Neural crest cell (in vitro differentiated cells): ENCODE results near the gene PPP2R5B. TPM values are rescaled to one million over a fixed set of nuclear protein-coding genes. Genes with fewer than 3 reads are reported as not detected.

Source experiments
- DNase-seq: peaks from one replicate; pipeline ENCODE4 v3.0.0; 2021; ENCODE audit warnings: low read depth, mixed read lengths, low spot score
- H3K27ac Mint-ChIP-seq: one replicate; pipeline ENCODE4 v1.8.0; 2021; ENCODE audit warnings: mild to moderate bottlenecking, mixed read lengths; ENCODE audit not compliant: unreplicated experiment
- H3K27me3 Mint-ChIP-seq: 2 replicates; pipeline ENCODE4 v1.8.0; 2021; ENCODE audit warnings: low read depth, mild to moderate bottlenecking, mixed read lengths
- H3K36me3 Mint-ChIP-seq: 2 replicates; pipeline ENCODE4 v1.8.0; 2021; ENCODE audit warnings: low read depth, mild to moderate bottlenecking, mixed read lengths
- H3K4me1 Mint-ChIP-seq: 2 replicates; pipeline ENCODE4 v1.8.0; 2021; ENCODE audit warnings: mixed read lengths
- H3K4me3 Mint-ChIP-seq: one replicate; pipeline ENCODE4 v1.8.0; 2021; ENCODE audit warnings: mild to moderate bottlenecking, mixed read lengths
- H3K9me3 Mint-ChIP-seq: 2 replicates; pipeline ENCODE4 v1.8.0; 2021; ENCODE audit warnings: mixed read lengths
- total RNA-seq: library from RNA; stranded (reverse); gene quantifications from 2 replicates; pipeline ENCODE4 v1.2.1, GENCODE V29; 2021
- TF ChIP-seq, protein P1 (sequence below): fragments of 200-600 bp; sonication (generic); conservative IDR thresholded peaks from 2 replicates; pipeline ENCODE4 v1.5.0; 2021; ENCODE audit warnings: antibody characterized with exemption, mild to moderate bottlenecking

The PPP2R5B gene
- total RNA-seq, 1 donor from 2014 or later, result 16.5 TPM

DNA sequence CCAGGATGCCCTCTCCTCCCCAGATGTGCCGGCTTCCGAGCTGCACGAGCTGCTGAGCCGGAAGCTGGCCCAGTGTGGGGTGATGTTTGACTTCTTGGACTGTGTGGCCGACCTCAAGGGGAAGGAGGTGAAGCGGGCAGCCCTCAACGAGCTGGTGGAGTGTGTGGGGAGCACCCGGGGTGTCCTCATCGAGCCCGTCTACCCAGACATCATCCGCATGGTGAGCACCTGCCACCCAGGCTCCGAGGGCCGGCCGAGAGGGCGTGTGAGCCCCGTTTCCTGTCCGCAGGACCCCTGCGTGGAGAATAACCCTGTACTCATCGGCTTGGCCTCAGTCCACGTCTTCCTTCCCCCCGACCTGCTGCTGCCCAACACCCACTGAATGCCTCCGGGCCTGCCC is 2.2 kb downstream of the PPP2R5B start:
- peak overlapping the region; percentile 78 for H3K4me3 Mint-ChIP-seq
- TF ChIP-seq, protein P1, sequence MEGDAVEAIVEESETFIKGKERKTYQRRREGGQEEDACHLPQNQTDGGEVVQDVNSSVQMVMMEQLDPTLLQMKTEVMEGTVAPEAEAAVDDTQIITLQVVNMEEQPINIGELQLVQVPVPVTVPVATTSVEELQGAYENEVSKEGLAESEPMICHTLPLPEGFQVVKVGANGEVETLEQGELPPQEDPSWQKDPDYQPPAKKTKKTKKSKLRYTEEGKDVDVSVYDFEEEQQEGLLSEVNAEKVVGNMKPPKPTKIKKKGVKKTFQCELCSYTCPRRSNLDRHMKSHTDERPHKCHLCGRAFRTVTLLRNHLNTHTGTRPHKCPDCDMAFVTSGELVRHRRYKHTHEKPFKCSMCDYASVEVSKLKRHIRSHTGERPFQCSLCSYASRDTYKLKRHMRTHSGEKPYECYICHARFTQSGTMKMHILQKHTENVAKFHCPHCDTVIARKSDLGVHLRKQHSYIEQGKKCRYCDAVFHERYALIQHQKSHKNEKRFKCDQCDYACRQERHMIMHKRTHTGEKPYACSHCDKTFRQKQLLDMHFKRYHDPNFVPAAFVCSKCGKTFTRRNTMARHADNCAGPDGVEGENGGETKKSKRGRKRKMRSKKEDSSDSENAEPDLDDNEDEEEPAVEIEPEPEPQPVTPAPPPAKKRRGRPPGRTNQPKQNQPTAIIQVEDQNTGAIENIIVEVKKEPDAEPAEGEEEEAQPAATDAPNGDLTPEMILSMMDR, result no peak
- H3K9me3 Mint-ChIP-seq, result no peaks in the 10 kb centered on the region
- DNase-seq, result no peak
- no peaks in the 10 kb centered on the region for H3K36me3 Mint-ChIP-seq
- H3K27ac Mint-ChIP-seq, result no peak overlapping the region
- H3K27me3 Mint-ChIP-seq, result no peaks in the 10 kb centered on the region
- H3K4me1 Mint-ChIP-seq, result peaks cover 14% of the 10 kb centered on the region

DNA sequence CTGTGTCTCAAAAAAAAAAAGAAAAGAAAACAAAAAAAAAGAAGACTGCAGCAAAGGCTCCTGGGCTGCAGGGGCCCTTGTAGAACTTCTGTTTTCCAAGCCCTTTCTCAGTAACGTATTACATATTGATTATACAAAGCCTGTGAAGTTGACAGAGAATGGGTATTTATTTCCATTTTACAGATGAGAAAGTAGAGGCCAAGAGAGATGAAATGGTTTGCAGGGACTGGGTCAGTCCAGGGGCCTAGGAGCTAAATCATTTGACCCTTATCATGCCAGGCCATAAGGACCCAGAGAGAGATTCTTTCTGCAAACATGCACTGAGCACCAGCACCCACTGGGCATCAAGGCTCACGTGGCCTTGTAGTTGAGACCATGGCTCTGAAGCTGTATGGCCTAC is 4.5 kb downstream of the PPP2R5B start:
- H3K9me3 Mint-ChIP-seq, result no peaks in the 10 kb centered on the region
- H3K4me1 Mint-ChIP-seq, result peaks cover 10% of the 10 kb centered on the region
- no peaks in the 10 kb centered on the region for H3K27me3 Mint-ChIP-seq
- H3K4me3 Mint-ChIP-seq, result no peak overlapping the region
- no peak for DNase-seq
- no peak overlapping the region for H3K27ac Mint-ChIP-seq
- TF ChIP-seq, protein P1, result no peak
- H3K36me3 Mint-ChIP-seq, result no peaks in the 10 kb centered on the region

DNA sequence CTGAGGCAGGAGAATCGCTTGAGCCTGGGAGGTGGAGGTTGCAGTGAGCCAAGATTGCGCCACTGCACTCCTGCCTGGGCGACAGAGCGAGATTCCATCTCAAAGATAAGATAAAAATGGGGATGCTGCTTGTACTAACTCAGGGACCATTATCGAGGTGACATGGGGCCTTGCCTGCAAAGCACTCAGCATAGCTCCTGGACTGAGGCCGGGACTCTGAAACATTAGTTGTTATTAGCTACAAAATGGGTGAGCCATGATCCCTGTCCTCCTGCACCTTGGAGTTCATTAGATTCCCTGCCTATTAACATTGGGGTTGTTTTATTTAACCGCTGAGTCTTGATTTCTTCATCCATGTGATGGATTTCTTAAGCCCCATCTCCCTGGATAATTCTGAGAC is 5.1 kb downstream of the PPP2R5B start:
- TF ChIP-seq, protein P1, result no peak
- H3K9me3 Mint-ChIP-seq, result no peaks in the 10 kb centered on the region
- DNase-seq, result no peak
- H3K27ac Mint-ChIP-seq, result peak overlapping the region; percentile 52
- H3K27me3 Mint-ChIP-seq, result no peaks in the 10 kb centered on the region
- peaks cover 9% of the 10 kb centered on the region for H3K4me1 Mint-ChIP-seq
- H3K36me3 Mint-ChIP-seq, result no peaks in the 10 kb centered on the region
- no peak overlapping the region for H3K4me3 Mint-ChIP-seq

DNA sequence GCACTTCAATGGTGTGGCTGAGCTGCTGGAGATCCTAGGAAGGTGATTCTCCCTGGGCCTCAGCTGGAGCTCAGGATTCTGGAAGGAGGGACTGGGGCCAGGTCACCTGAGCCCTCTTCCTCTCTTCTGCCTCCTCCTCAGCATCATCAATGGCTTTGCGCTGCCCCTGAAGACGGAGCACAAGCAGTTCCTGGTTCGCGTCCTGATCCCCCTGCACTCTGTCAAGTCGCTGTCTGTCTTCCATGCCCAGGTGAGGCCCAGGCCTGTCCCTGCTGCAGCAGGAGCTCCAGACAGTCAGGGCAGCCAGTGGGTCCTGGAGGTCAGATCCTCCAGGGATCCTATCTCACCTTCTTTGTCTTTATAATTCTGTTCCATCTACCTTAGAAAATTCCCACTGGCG is 5.9 kb downstream of the PPP2R5B start:
- H3K27me3 Mint-ChIP-seq, result no peaks in the 10 kb centered on the region
- TF ChIP-seq, protein P1, result no peak
- no peak for DNase-seq
- no peak overlapping the region for H3K27ac Mint-ChIP-seq
- peaks cover 5% of the 10 kb centered on the region for H3K4me1 Mint-ChIP-seq
- H3K36me3 Mint-ChIP-seq, result no peaks in the 10 kb centered on the region
- H3K9me3 Mint-ChIP-seq, result no peaks in the 10 kb centered on the region
- H3K4me3 Mint-ChIP-seq, result no peak overlapping the region

DNA sequence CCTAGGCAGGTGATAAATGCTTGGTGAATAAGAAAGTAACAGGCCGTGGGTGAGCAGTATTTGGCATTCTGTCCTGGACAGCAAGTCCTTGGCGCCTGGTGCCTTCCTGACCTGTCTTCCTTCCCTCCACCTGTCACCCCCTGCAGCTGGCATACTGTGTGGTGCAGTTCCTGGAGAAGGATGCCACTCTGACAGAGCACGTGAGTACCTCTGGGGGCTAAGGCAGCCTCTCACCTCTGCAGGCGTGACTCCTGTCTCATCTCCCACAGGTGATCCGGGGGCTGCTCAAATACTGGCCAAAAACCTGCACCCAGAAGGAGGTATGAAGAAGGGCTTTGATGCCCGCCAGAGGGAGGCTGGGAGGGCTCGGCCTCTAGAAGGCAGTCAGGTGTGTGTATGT is 6.8 kb downstream of the PPP2R5B start:
- Mint-ChIP-seq H3K27ac (no peak overlapping the region), H3K4me3 (no peak overlapping the region), H3K36me3 (no peaks in the 10 kb centered on the region), H3K27me3 (no peaks in the 10 kb centered on the region), H3K4me1 (peaks cover 11% of the 10 kb centered on the region), H3K9me3 (no peaks in the 10 kb centered on the region)
- no peak for DNase-seq
- TF ChIP-seq, protein P1, result no peak

DNA sequence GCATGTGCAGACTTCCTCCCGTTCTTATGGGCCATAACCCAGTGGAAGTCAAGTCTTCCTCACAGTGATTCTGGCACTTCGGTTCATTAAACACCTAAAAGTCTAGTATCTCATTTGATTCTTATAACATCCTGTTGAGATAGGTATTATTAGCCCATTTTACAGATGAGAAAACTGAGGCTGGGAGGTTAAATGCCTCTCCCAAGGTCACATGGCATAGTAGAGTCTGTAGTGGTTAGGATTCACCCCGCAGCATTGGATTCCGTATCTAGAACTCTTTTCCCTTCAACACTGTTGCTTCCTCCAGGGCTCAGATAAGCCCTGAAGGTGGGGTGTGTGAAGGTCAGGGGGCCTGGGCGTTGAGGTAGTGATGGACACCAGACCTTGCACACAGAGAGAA is 7.8 kb downstream of the PPP2R5B start:
- TF ChIP-seq, protein P1, result no peak
- H3K27ac Mint-ChIP-seq, result no peak overlapping the region
- no peaks in the 10 kb centered on the region for H3K9me3 Mint-ChIP-seq
- no peaks in the 10 kb centered on the region for H3K36me3 Mint-ChIP-seq
- no peak overlapping the region for H3K4me3 Mint-ChIP-seq
- H3K4me1 Mint-ChIP-seq, result peaks cover 11% of the 10 kb centered on the region
- no peaks in the 10 kb centered on the region for H3K27me3 Mint-ChIP-seq
- DNase-seq, result no peak
